Astrocyte (in vitro differentiated cells and primary cell): ENCODE results near the gene CDK5R1. TPM values are rescaled to one million over a fixed set of nuclear protein-coding genes. Genes with fewer than 3 reads are reported as not detected.

Source experiments
- DNase-seq: peaks from one replicate; pipeline ENCODE4 v3.0.0-alpha.2; 2010; ENCODE audit warnings: low read depth
- FAIRE-seq: peaks from 2 replicates; lab custom pipeline; 2011; peaks lifted over from hg19 to GRCh38; lab: Jason Lieb, UNC
- H2AFZ ChIP-seq: 2 replicates; pipeline ENCODE4 v1.6.0; 2012; ENCODE audit warnings: low read depth, low read length, inconsistent platforms
- H3K27ac ChIP-seq: 2 replicates; pipeline ENCODE4 v1.5.1; 2011; ENCODE audit warnings: low read depth, low read length, inconsistent platforms
- H3K27me3 ChIP-seq: 2 replicates; pipeline ENCODE4 v1.6.0; 2011; ENCODE audit warnings: low read length, inconsistent platforms; ENCODE audit not compliant: insufficient read depth
- H3K36me3 ChIP-seq: 2 replicates; pipeline ENCODE4 v1.5.1; 2011; ENCODE audit warnings: low read length, inconsistent platforms; ENCODE audit not compliant: insufficient read depth
- H3K4me1 ChIP-seq: 2 replicates; pipeline ENCODE4 v1.5.1; 2011; ENCODE audit warnings: low read length, inconsistent platforms; ENCODE audit not compliant: insufficient read depth
- H3K4me2 ChIP-seq: 2 replicates; pipeline ENCODE4 v1.6.0; 2012; ENCODE audit warnings: low read length, inconsistent platforms
- H3K4me3 ChIP-seq: 2 replicates; pipeline ENCODE4 v1.5.1; 2011; ENCODE audit warnings: low read depth, mild to moderate bottlenecking, low read length, inconsistent platforms; ENCODE audit not compliant: insufficient read depth
- H3K79me2 ChIP-seq: 2 replicates; pipeline ENCODE4 v1.6.0; 2012; ENCODE audit warnings: mild to moderate bottlenecking, low read length, inconsistent platforms; ENCODE audit not compliant: insufficient read depth
- H3K9ac ChIP-seq: 2 replicates; pipeline ENCODE4 v1.6.0; 2012; ENCODE audit warnings: mild to moderate bottlenecking, low read length, inconsistent platforms
- H3K9me3 ChIP-seq: 2 replicates; pipeline ENCODE4 v1.5.1; 2012; ENCODE audit warnings: low read depth, mild to moderate bottlenecking, low read length, inconsistent platforms; ENCODE audit not compliant: insufficient read depth
- H4K20me1 ChIP-seq: 2 replicates; pipeline ENCODE4 v1.6.0; 2012; ENCODE audit warnings: low read length, inconsistent platforms; ENCODE audit not compliant: insufficient read depth
- H3K27ac Mint-ChIP-seq: one replicate; pipeline ENCODE4 v1.8.0; 2021; ENCODE audit warnings: mild to moderate bottlenecking, mixed read lengths; ENCODE audit not compliant: unreplicated experiment
- H3K27me3 Mint-ChIP-seq: one replicate; pipeline ENCODE4 v1.8.0; 2021; ENCODE audit warnings: low read depth, mixed read lengths; ENCODE audit not compliant: unreplicated experiment
- H3K36me3 Mint-ChIP-seq: one replicate; pipeline ENCODE4 v1.8.0; 2021; ENCODE audit warnings: low read depth, mixed read lengths; ENCODE audit not compliant: unreplicated experiment
- H3K4me1 Mint-ChIP-seq: one replicate; pipeline ENCODE4 v1.8.0; 2021; ENCODE audit warnings: low read depth, mixed read lengths; ENCODE audit not compliant: unreplicated experiment
- H3K4me3 Mint-ChIP-seq: one replicate; pipeline ENCODE4 v1.8.0; 2021; ENCODE audit warnings: mild to moderate bottlenecking, moderate library complexity, mixed read lengths; ENCODE audit not compliant: unreplicated experiment
- H3K9me3 Mint-ChIP-seq: one replicate; pipeline ENCODE4 v1.8.0; 2021; ENCODE audit warnings: mild to moderate bottlenecking, mixed read lengths; ENCODE audit not compliant: unreplicated experiment
- CTCF ChIP-seq: IDR thresholded peaks from 2 replicates; pipeline ENCODE4 v1.5.1; 2011; ENCODE audit warnings: low read depth, mild to moderate bottlenecking, inconsistent platforms, low read length, moderate library complexity; ENCODE audit not compliant: insufficient read depth
- EZH2 ChIP-seq: IDR thresholded peaks from 2 replicates; pipeline ENCODE4 v1.6.1; 2012; ENCODE audit warnings: mild to moderate bottlenecking, low read length, inconsistent platforms; ENCODE audit not compliant: insufficient read depth
- total RNA-seq: library from RNA; stranded (reverse); gene quantifications from 2 replicates; pipeline ENCODE4 v1.2.1, GENCODE V29; 2021

CDK5R1 gene
- total RNA-seq, 1 donor from 2014 or later: 7.6 TPM

- H3K4me1 Mint-ChIP-seq: peaks cover 34% of the 10 kb centered on the region
- FAIRE-seq: no peak
- no peak overlapping the region for H3K4me3 Mint-ChIP-seq
These were observed 4.8 kb downstream of the CDK5R1 start for GRCh38 chr17:32491371-32492263.

DNA sequence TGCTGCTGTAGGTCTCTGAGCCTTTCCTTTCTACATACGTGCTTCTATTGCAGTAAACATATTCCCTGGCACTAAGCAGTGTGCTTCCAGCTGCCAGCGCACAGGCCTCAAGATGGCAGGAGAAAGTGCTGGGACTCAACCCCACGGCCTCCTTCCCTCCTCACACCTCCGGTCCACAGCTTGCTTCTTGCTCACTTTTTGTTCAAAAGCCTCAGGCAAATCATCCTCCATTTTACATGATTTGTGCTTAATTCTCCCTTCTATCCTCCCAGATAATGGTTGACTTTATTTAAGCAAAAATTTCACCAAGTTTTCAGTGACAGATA, 5.4 kb downstream of the CDK5R1 start:
- Histone ChIP-seq H4K20me1 (peaks cover 32% of the 10 kb centered on the region), H3K27ac (no peak overlapping the region), H3K4me3 (no peak overlapping the region), H3K9ac (no peak overlapping the region), H3K27me3 (no peaks in the 10 kb centered on the region), H3K36me3 (no peaks in the 10 kb centered on the region), H3K79me2 (peaks cover 9% of the 10 kb centered on the region), H2AFZ (no peak overlapping the region), H3K4me2 (no peak overlapping the region), H3K4me1 (peaks cover 47% of the 10 kb centered on the region), H3K9me3 (no peaks in the 10 kb centered on the region)
- DNase-seq: no peak
- H3K4me1 Mint-ChIP-seq: peaks cover 38% of the 10 kb centered on the region
- peaks cover 9% of the 10 kb centered on the region for H3K36me3 Mint-ChIP-seq
- TF ChIP-seq EZH2 (no peak), CTCF (no peak)
- no peaks in the 10 kb centered on the region for H3K9me3 Mint-ChIP-seq
- H3K4me3 Mint-ChIP-seq: no peak overlapping the region
- H3K27me3 Mint-ChIP-seq: no peaks in the 10 kb centered on the region
- FAIRE-seq: no peak
- H3K27ac Mint-ChIP-seq: no peak overlapping the region

More at GRCh38 chr17:32491371-32492263, 4.8 kb downstream of the CDK5R1 start:
- H3K4me1 ChIP-seq: peaks cover 41% of the 10 kb centered on the region
- H2AFZ ChIP-seq: no peak overlapping the region
- peaks cover 9% of the 10 kb centered on the region for H3K79me2 ChIP-seq
- H4K20me1 ChIP-seq: peaks cover 32% of the 10 kb centered on the region
- H3K4me3 ChIP-seq: no peak overlapping the region
- TF ChIP-seq CTCF: no peak
- TF ChIP-seq EZH2: no peak
- H3K9me3 ChIP-seq: no peaks in the 10 kb centered on the region
- no peaks in the 10 kb centered on the region for H3K36me3 ChIP-seq
- Mint-ChIP-seq H3K27ac (no peak overlapping the region), H3K36me3 (peaks cover 9% of the 10 kb centered on the region), H3K9me3 (no peaks in the 10 kb centered on the region), H3K27me3 (no peaks in the 10 kb centered on the region)
- no peak overlapping the region for H3K9ac ChIP-seq
- no peaks in the 10 kb centered on the region for H3K27me3 ChIP-seq
- no peak overlapping the region for H3K27ac ChIP-seq
- no peak overlapping the region for H3K4me2 ChIP-seq
- DNase-seq: no peak
